NCI-H2227 (cell line): ENCODE results near the gene DRC7.

Source experiments
- DNase-seq: peaks from one replicate; lab custom pipeline; 2025; ENCODE audit not compliant: unreplicated experiment; lab: John Stamatoyannopoulos, UW

The DRC7 gene, protein sequence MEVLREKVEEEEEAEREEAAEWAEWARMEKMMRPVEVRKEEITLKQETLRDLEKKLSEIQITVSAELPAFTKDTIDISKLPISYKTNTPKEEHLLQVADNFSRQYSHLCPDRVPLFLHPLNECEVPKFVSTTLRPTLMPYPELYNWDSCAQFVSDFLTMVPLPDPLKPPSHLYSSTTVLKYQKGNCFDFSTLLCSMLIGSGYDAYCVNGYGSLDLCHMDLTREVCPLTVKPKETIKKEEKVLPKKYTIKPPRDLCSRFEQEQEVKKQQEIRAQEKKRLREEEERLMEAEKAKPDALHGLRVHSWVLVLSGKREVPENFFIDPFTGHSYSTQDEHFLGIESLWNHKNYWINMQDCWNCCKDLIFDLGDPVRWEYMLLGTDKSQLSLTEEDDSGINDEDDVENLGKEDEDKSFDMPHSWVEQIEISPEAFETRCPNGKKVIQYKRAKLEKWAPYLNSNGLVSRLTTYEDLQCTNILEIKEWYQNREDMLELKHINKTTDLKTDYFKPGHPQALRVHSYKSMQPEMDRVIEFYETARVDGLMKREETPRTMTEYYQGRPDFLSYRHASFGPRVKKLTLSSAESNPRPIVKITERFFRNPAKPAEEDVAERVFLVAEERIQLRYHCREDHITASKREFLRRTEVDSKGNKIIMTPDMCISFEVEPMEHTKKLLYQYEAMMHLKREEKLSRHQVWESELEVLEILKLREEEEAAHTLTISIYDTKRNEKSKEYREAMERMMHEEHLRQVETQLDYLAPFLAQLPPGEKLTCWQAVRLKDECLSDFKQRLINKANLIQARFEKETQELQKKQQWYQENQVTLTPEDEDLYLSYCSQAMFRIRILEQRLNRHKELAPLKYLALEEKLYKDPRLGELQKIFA

DNA sequence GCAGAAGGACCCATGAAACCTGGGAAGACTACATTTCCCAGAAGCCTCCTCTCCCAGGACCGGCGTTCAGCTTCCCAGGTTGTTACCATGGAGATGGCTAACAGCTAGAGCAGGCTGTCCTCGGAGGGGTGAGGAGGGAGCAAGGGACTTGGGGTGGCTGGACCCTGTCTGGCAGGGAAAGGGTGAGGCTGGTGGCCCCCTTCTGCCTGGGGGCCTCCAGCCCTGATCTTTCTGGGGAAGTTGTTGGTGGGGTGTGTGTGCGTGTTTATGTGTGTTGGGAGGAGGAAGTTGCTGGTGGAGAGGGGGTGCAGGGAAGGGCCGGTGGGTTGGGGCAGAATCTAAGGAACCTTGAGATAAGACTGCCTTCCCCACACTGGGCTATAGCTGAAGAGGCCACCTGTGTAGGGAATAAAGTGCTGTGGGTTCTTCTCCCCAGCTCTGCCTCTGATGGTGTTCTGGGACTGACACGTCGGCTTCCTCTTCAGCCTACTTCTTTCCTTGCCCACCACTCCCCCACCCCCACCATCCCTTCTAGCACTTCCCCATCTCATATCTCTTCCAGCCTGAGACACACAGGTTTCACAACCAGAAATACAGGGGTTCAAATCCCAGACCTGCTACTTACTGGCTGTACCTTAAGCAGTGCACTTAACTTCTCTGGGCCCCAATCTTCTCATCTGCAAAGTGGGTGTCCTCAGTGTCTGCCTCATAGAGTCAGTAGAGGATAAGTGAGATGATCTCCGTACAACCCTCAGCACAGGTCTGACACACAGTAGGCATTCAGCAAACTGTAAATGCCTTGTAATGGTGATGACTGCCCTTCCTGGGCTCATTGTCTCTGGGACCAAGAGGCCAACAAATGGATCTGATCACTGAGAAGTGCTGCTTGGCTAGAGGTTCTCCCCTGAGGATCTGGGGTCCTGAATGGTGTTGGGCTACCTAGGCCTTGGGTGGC is at the start of gene DRC7:
DRC7 (plus strand) TSS at position 82 of the 955 bp plus-strand sequence. CDS start 3,144 bp downstream, outside the sequence.
- DNase-seq, result peak; percentile 72

DNA sequence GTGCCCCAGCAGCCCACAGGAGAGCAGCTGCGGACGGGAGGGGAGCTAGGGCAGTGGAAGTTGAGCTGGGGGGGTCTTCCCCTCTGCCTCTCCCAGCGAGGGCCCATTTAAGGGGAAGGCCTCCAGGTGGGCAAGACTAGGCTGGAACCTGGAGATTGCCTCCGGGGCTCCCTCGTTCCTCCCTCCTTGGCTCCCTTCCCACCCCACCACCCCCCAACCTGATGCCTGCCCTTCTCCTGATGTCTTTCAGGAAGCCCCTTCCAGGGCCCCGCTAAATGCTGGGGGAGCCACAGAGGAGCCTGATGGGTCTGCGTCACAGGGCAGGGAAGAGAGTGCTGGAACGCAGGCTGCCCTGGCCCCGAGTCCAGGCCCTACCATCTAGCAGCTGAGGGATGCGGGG is 49.4 kb upstream of the DRC7 start:
- DNase-seq, result no peak

DNA sequence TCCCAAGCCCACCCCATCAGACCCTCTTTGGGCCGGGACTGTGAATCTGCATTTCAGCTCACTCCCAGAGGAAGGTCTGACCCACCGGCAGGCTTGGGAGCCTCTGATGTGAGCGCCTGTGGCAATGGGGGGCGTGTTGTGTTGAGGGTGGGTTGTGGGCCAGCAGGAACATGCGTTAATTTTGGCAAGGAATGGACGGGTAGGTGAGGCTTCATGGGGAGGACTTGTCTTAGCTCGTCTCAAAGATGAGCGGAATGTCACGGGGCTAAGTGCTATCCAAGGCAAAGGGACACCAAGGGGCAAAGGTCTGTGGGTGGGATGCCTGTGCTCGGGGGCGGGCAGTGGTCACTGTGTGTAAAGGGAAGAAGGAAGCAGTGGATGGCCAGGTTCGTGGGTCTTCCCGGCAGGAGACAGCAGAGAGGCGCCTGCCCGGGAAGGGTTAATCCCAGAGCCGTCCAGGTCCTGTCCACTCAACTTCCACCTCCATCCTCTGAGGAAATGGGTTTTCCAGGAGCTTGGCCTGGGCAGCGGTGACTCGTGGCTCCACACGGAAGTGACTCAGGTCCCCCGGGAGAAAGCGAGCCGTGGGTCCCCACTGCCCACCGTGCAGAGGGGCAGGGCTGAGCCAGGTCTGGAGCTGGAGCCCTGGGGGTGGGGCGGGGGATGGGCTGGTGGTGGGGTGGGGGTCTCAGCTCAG is 48.8 kb upstream of the DRC7 start:
- DNase-seq, result no peak

DNA sequence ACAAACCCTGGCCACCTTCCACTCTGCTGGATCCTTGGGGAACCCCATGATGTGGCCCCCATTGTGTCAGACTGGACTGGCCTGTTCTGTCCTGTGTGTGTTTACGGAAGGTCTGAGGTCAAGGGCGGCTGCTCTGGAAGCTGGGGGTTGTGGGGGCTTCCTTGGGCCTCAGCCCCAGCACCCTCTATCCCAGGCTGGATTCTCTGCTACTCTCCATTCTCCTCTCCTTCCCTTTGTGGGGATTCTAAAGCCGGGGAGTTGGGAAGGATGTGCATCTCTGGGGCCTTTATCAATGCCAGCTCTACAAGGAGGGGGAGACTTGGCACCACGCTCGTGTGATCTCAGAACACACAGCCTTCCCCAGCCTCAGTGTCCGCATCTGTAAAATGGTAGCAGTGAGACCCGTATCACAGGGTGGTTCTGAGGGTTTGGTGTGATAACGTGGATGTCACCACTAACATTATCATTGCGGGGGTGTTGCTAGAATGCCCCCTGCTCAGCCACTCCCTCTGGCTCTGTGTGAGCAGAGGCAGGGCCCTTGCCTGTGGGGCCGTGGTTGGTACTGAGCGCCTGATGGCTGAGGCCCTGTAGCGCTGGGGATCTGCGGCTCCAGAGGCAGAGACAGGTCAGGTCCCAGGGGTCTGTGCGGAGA is 48.1 kb upstream of the DRC7 start:
- DNase-seq, result no peak

DNA sequence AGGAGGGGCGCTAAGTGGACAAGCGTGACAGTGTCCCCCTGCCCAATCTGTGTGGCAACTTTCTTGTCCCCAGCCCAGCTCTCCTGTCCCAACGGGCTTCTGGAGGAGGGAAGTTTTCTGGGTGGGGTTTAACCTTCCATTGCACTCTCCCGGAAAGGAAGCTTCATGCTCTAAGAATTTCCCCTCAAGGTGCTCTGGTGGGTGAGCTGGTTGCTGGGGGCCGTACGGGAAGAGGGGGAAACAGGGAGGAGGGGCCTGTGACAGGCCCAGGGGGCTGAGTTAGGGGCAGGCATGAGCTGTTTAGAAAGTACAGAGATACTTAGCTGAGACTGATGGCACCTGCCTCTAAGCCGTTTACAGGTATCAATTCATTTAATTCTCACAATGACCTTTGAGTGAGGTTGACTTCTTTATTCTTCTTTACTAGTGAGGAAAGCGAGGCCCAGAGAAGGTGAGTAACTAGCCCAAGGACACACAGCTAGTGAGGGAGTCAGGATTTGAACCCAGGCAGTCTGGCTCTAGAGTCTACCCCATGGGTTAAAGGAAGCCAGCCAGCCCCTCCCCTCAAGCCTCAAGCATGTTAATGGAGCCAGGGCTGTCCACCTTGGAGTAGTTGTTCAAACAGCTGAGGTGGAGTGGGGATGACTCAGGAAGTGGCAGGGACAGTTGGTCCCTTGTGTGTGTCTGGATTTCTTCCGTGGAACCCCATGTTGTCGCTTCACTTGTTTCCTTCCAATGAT is 47.3 kb upstream of the DRC7 start:
- no peak for DNase-seq

DNA sequence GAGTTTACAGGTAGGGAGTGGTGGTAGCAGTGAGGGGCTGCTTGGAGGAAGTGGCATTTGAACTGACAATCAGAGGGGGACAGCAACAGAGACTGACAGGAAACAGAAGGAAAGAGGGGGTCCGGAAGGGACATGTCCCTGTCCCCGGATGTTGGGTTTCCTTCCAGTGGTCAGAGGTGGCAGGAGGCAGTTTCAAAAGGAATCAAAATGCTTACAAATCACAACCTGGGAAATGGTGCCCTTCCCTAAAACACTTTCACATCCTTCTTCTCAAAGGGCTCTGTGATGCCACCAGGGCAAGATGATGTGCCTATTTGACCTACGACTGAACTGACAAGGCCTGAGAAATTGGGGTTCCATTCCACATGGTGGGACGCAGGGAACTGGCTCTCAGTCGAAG is 46.5 kb upstream of the DRC7 start:
- no peak for DNase-seq

DNA sequence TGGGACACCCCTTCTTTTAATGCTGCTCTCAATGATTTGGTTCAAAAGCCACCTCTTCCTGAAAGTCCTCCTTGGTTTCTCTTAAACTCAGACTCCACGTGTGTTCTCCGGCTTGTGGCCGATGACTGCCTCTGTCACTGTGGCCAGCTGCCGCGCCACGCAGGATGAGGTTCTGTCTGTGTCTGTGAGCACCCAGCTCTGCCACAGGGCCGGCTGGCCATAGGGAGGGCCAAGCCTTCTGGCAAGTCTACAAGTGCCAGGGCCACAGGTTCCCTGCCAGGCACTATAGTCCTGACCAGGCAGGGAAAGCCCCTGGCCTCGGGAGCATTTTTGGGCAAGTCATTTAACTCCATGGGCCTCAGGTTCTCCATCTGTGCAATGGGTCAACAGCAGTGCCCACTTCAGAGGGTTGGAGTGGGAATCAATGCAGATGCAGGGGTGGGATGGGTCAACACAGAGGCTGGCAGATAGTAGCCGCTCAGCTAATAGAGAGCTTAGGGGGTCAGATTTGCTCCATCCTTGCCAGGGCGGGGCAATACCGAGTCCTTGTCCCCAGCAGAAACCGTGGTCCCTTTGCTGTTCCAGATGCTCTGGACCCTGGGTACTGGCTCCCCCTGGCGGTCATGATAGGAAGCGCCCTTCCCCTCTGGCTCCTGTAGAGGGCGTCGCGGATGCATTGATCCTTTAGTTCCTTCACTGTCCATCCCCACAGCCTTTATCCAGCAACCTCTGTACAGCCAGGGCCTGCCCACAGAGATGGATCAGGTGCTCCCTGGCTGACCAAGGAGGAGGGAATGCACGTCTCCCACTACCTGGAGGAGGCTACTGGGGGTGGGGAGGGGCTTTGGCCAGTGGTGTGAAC is 45.8 kb upstream of the DRC7 start:
- peak; percentile 80 for DNase-seq

DNA sequence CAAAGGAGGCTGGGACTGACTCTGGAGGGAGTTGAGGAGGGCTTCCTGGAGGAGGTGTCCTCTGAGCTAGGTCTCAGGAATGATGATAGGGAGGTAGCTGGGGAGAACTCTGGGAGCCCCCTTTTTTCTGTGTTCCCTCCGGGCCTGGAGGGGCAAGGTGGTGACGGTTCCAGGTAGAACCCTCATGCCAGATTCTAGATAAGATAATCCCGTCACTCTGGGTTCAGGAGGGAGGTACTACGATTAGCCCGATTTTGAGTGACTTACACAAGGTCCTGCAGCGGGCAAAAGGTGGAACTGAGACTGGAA is 45.2 kb upstream of the DRC7 start:
- DNase-seq, result no peak

DNA sequence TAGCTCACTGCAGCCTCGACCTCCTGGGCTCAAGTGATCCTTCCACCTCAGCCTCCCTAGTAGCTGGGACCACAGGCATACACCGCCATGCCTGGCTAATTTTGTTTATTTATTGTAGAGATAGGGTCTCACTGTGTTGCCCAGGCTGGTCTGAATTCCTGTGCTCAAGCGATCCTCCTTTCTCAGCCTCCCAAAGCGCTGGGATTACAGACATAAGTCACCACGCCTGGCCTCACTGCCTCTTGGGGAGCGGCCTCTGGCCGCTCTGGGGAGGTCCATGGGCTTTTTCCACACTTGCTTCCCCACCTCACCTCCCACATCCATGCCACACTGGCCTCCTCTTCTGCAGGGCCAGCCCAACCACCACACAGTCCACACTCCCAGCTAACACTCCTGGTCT is 44.8 kb upstream of the DRC7 start:
- no peak for DNase-seq

DNA sequence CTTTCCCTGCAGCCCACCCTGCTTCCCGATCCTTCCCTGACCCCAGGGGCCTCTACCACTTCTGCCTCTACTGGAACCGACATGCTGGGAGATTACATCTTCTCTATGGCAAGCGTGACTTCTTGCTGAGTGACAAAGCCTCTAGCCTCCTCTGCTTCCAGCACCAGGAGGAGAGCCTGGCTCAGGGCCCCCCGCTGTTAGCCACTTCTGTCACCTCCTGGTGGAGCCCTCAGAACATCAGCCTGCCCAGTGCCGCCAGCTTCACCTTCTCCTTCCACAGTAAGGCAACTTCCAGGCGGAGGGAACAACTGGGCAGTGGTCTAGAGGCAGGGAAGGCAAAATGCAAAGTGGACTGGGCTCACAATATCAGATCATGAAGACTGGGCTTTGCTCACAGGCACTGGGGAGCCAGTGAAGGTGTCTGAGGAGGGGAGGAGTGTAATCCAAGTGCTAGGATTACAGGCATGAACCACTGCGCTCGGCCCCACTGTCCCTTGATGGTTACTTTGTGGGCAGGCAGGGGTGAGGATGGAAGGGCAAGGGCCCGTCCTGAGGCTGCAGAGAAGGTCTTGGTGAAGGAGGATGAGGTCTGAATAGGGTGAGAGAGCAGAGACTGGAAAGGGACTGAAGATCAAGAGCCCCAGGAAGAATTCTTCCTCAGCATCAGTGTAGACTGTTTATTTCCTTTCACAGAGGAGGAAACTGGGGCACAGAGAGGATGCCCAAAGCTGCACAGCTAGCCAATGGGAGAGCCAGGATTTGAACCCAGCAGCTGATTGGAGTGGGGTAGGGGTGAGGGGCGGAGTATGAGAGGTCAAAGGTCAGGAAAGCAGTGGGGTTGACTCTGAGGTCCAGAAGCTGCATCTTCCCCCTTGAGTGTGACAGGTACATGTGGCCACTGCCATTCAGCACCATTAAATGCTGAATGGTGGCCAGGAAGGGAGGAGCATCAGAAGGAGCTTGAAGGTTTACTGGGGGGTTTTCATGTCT is 43.0 kb upstream of the DRC7 start:
- DNase-seq, result no peak

DNA sequence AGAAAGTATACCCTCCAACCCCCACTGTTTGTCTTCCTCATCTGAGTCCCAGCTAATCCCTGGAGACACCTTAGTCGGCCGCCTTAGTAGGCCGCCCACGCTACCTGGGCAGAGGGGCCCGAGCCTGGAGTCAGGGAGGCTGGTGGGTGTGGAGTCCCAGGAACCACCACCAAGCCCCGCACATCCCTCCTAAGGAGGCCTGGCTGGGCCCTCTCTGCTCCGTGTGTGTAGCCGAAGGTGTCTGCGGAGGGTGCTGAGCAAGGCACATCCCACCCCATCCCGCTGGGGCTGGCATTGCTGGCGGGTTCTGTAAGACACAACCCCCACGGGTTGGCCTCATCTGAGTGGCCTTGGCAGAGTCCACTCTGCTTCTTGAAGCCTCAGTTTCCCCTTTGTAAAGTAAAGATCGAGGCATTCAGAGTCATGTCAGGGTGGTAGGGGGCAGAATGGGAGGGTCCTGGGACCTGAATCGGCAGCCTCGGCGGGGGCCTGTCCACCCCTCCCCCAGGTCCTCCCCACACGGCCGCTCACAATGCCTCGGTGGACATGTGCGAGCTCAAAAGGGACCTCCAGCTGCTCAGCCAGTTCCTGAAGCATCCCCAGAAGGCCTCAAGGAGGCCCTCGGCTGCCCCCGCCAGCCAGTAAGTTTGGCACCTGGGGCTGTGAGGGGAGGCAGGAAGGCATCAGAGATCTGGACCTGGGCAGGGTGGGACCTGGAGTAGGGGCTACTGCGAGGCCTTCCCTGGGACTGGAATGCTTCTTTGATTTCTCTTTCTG is 41.7 kb upstream of the DRC7 start:
- DNase-seq, result no peak

DNA sequence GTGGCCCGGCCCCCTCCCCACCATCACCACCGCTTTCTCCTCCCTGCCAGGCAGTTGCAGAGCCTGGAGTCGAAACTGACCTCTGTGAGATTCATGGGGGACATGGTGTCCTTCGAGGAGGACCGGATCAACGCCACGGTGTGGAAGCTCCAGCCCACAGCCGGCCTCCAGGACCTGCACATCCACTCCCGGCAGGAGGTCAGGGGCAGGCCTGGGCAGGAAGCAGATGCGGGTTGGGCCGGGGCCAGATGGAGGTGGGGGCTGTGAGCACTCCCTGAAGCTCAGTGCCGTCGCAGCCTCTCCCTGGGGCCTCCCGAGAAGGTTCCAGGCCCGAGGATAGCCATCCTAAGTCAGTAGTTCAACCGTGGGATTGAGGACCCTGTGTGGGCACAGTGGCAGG is 40.7 kb upstream of the DRC7 start:
- no peak for DNase-seq

DNA sequence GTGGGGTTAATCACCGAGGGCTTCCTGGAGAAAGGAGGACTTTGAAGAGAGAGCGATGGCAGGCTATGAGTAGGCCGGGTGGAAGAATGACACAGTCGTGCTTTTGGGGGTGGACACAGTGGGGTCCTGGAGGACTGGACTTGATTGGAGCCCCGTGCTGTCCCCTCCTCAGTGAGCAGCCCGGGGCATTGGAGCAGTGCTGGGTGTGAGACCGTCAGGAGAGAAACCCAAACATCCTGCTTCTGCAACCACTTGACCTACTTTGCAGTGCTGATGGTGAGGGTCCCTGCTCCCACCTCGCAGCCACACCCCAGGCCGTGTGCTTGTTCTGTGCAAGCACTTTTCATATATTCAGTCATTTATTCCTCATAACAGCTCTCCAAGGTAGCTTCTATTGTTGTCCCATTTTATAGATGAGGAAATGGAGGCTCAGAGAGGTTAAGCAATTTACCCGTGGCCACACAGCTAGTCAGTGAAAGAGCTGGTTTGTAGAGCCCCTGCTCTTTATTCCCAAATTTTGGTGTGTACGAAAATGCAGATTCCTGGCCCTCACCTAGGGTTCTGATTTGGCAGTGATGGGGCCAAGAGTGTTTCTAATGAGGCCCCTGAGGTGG is 38.2 kb upstream of the DRC7 start:
- DNase-seq, result no peak

DNA sequence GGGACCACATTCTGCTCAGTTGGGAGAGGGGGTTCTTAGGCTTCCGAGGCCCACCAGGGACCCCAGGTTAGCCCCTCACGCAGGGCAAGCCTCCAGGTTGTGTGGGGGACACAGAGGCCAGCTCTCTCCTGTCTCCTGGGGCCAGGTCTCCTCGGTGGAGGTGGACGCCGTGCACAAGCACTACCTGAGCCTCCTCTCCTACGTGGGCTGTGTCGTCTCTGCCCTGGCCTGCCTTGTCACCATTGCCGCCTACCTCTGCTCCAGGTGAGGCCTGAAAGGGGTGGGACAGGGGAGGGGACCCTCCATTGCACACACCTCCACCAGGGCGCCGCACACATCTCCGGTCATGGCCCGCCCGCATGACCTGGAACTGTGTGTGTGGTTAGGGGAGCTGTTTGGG is 37.4 kb upstream of the DRC7 start:
- no peak for DNase-seq

DNA sequence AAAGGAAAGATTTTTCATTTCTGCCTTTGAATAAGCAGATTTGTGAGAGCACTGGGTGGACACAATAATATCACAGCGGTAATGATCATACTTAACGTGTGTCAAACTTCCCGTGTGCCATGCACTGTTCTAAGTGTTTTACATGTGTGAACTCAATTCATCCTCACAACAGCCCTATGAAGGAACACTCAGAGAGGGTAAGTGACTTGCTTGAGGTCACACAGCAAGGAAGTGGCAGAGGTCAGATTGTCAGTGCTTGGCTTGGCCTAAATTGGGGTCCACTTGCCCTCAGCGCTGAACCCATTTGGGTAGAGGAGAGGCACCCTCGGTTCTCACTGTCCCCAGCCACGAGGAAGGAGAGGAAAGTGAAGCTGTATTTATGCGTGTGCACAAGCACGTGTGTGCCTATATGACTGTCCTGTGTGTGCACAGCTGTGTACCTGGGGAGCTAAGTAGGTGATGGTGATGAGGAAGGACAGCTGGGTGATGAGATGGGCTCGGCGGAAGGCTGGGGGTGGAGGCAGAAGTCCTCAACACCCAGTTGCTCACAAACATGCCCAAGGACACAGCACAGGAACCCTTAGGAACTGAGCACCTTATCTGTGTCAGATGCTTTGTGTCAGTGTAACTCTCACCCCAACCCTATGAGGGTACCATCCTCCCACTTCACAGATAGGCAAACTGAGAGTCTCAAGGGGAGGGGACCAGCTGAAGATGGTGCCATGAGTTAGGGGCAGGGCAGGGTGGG is 36.3 kb upstream of the DRC7 start:
- DNase-seq, result no peak
